D721Med (cell line): ENCODE data around the gene SPTBN4.
"Not testable (repeated sequence)": the region's sequence is repeated elsewhere in the genome, so short reads cannot be mapped to it uniquely, and the experiment has no call there.

Source experiments
- DNase-seq: peaks from one replicate; pipeline ENCODE4 v3.0.0; 2011; ENCODE audit warnings: low spot score; ENCODE audit not compliant: insufficient read length
- FAIRE-seq: peaks from 2 replicates; lab custom pipeline; 2011; peaks lifted over from hg19 to GRCh38; lab: Jason Lieb, UNC
- CTCF ChIP-seq: IDR thresholded peaks from 2 replicates; pipeline ENCODE4 v1.5.1; 2012; ENCODE audit warnings: mild to moderate bottlenecking, control low read depth; ENCODE audit not compliant: insufficient read depth; ENCODE audit errors: missing control alignments

The SPTBN4 gene

DNA sequence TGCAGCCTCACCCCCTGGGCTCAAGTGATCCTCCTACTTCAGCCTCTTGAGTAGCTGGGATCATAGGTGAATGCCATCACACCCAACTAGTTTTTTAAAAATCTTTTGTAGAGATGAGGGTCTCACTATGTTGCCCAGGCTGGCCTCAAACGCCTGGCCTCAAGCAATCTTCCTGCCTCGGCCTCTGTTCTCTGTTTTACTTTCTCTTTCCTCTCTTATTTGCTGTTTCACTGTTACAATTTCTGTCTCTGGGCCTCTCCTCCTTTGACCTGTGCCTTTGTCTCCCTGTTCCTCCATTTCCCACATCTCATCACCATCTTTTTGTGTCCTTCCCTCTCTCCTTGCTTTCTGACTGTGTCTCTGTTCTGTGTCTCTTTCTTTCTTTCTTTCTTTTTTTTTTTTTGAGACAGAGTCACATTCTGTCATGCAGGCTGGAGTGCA is 119.2 kb downstream of the SPTBN4 start:
- FAIRE-seq (no peak), DNase-seq (no peak)
- TF ChIP-seq CTCF, result no peak

GRCh38 chr19:40586611-40587010 is 119.8 kb downstream of the SPTBN4 start:
- FAIRE-seq (no peak), DNase-seq (no peak)
- no peak for TF ChIP-seq CTCF

GRCh38 chr19:40588110-40588854 is 121.5 kb downstream of the SPTBN4 start:
- no peak for TF ChIP-seq CTCF
- DNase-seq, result no peak
- no peak for FAIRE-seq

GRCh38 chr19:40588926-40589569 is 122.2 kb downstream of the SPTBN4 start:
- no peak for TF ChIP-seq CTCF
- no peak for DNase-seq
- no peak for FAIRE-seq

GRCh38 chr19:40589591-40590429 is 123.0 kb downstream of the SPTBN4 start:
- DNase-seq, result no peak
- TF ChIP-seq CTCF, result no peak
- FAIRE-seq, result no peak

- FAIRE-seq (no peak), DNase-seq (no peak)
- no peak for TF ChIP-seq CTCF
Measured at GRCh38 chr19:40590464-40591265, 123.9 kb downstream of the SPTBN4 start.

DNA sequence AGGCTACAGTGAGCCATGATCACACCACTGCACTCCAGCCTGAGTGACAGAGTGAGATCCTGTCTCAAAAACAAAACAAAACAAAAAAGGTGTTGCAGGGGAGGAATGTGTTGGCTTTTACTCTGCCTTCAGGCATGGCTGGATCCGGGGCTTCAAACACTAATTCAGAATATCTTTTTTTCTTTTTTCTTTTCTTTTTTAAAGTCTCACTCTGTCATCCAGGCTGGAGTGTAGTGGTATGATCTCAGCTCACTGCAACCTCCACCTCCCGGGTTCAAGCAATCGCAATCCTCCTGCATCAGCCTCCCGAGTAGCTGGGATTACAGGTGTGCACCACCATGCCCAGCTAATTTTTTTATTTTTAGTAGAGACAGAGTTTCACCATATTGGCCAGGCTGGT is 124.9 kb downstream of the SPTBN4 start:
- DNase-seq, result not testable (repeated sequence)

More for the DNA sequence above, 124.9 kb downstream of the SPTBN4 start:
- not testable (repeated sequence) for FAIRE-seq
